ENCODE data around the gene IQCH. TPM values are rescaled to one million over a fixed set of nuclear protein-coding genes. Genes with fewer than 3 reads are reported as not detected.

IQCH gene
- total and polyA plus RNA-seq, 2 of the 4 experiments (the other 2 are of a cell fraction), result 0.60 to 2.5 TPM

DNA sequence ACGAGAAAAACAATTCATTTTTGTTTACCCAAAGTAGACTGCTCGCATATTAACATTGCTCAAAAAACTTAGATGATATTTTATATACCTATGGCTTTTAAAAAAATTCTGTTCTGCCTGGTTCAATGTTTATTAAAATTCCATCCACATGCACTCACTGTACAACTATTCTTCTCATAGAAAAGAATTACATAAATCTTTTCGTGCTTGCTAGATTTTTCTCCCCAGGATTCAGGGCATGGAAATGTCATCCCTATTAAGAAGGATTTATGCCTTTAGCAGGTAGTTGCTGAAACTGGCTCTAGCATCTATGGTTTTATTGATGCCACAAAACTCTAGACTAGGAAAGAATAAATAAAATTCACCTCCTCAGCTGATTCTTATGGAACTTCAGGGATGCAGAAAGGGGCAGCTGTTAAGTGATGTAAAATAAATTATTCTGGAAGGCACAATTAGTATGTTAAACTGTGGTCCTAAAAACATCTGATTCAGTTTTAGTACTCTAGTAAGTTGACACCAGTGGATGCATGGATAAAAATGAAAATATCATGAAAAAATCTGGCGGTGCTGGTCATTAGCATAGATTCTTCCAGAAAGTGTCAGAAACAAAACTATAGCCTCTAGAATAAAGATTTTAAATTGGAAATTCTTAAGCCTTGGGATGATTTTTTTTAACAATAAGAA lies 41.8 kb upstream of the IQCH start:
- Histone ChIP-seq H4K5ac (ENCODE audit: low read depth, low read length) (no peak overlapping the region), H3K4ac (ENCODE audit: low read depth, low read length) (no peak overlapping the region), H3K27me3 (ENCODE audit: control insufficient read depth, insufficient read depth, low read length) (no peaks in the 10 kb centered on the region), H3K9me1 (ENCODE audit: insufficient read depth, low read length) (no peaks in the 10 kb centered on the region), H3K4me2 (ENCODE audit: low read depth, low read length) (no peak overlapping the region), H3K18ac (ENCODE audit: low read depth, low read length) (no peak overlapping the region), H2AK5ac (ENCODE audit: low read depth, low read length) (no peak overlapping the region), H3K9me3 (ENCODE audit: control insufficient read depth, insufficient read depth, low read length) (no peaks in the 10 kb centered on the region), H2BK120ac (ENCODE audit: low read depth, low read length) (no peak overlapping the region), H2AFZ (replicated peaks; ENCODE audit: low read length, poor library complexity) (no peak overlapping the region), H3K23ac (ENCODE audit: low read depth, low read length) (no peak overlapping the region), H3K14ac (replicated peaks; ENCODE audit: low read depth, low read length) (no peak overlapping the region), H4K20me1 (ENCODE audit: insufficient read depth, low read length) (no peaks in the 10 kb centered on the region), H3K4me3 (ENCODE audit: insufficient read depth, low read depth, low read length) (no peak overlapping the region), H3K56ac (ENCODE audit: extremely low read depth, insufficient read depth, low read length) (no peak overlapping the region), H2BK15ac (ENCODE audit: low read depth, low read length) (no peak overlapping the region), H3K9ac (ENCODE audit: low read depth, low read length) (no peak overlapping the region), H3K4me1 (ENCODE audit: control insufficient read depth, insufficient read depth, low read length) (peaks cover 1% of the 10 kb centered on the region; the same call in 1 of the 2 replicates), H3K79me1 (ENCODE audit: low read depth in 1 of 2, low read length in 2 of 2) (peaks cover 6 to 7% of the 10 kb centered on the region in 2 experiments; a peak in 1 of 4 replicates), H3K36me3 (ENCODE audit: control insufficient read depth, insufficient read depth, low read length) (no peaks in the 10 kb centered on the region), H2BK5ac (ENCODE audit: low read depth, low read length, poor library complexity, severe bottlenecking) (no peak overlapping the region), H4K91ac (ENCODE audit: insufficient read depth, low read depth, low read length) (no peak overlapping the region), H2AK9ac (replicated peaks; ENCODE audit: low read depth, low read length, poor library complexity) (no peak overlapping the region), H4K8ac (ENCODE audit: low read depth in 2 of 2, low read length in 2 of 2) (no peak overlapping the region), H3K27ac (ENCODE audit: insufficient read depth, low read length) (no peak overlapping the region), H2BK20ac (ENCODE audit: low read depth, low read length) (no peak overlapping the region)
- in situ Hi-C loops (cut with MboI; ENCODE audit: low sequenced_read_pairs), result no loop called here
- intact Hi-C loops (cut with micrococcal nuclease), result loop anchor here (5.0 kb wide), 1 partner anchor 39 kb away; the partner anchor contains the start of genes AAGAB and IQCH
- DNase-seq (no peak), ATAC-seq (ENCODE audit: low read depth) (peak; percentile 75)
- TF ChIP-seq BHLHE40 (IDR thresholded peaks at IDR 0.05; ENCODE audit: low read depth, low read length) (no peak), RAD21 (IDR thresholded peaks at IDR 0.05; ENCODE audit: low read length) (no peak), RCOR1 (IDR thresholded peaks at IDR 0.05; ENCODE audit: insufficient replicate concordance, low read length) (no peak), NFE2L2 (IDR thresholded peaks at IDR 0.05; ENCODE audit: low read depth, low read length) (no peak), CHD1 (IDR thresholded peaks at IDR 0.05; ENCODE audit: low read depth, low read length) (no peak), POLR2A (IDR thresholded peaks at IDR 0.05; ENCODE audit: low read depth, low read length) (no peak), MXI1 (IDR thresholded peaks at IDR 0.05; ENCODE audit: borderline replicate concordance, low read depth, low read length) (no peak), RFX5 (IDR thresholded peaks at IDR 0.05; ENCODE audit: low read depth, low read length) (no peak), MAFK (IDR thresholded peaks at IDR 0.05; ENCODE audit: low read depth, low read length) (no peak)
- TF ChIP-seq, protein P1, sequence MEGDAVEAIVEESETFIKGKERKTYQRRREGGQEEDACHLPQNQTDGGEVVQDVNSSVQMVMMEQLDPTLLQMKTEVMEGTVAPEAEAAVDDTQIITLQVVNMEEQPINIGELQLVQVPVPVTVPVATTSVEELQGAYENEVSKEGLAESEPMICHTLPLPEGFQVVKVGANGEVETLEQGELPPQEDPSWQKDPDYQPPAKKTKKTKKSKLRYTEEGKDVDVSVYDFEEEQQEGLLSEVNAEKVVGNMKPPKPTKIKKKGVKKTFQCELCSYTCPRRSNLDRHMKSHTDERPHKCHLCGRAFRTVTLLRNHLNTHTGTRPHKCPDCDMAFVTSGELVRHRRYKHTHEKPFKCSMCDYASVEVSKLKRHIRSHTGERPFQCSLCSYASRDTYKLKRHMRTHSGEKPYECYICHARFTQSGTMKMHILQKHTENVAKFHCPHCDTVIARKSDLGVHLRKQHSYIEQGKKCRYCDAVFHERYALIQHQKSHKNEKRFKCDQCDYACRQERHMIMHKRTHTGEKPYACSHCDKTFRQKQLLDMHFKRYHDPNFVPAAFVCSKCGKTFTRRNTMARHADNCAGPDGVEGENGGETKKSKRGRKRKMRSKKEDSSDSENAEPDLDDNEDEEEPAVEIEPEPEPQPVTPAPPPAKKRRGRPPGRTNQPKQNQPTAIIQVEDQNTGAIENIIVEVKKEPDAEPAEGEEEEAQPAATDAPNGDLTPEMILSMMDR (conservative IDR thresholded peaks at IDR 0.05; ENCODE audit: low read depth, low read length), result no peak
- TF ChIP-seq, protein P2, sequence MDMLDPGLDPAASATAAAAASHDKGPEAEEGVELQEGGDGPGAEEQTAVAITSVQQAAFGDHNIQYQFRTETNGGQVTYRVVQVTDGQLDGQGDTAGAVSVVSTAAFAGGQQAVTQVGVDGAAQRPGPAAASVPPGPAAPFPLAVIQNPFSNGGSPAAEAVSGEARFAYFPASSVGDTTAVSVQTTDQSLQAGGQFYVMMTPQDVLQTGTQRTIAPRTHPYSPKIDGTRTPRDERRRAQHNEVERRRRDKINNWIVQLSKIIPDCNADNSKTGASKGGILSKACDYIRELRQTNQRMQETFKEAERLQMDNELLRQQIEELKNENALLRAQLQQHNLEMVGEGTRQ (IDR thresholded peaks at IDR 0.05; ENCODE audit: low read depth, low read length), result no peak
- TF ChIP-seq, protein P3, sequence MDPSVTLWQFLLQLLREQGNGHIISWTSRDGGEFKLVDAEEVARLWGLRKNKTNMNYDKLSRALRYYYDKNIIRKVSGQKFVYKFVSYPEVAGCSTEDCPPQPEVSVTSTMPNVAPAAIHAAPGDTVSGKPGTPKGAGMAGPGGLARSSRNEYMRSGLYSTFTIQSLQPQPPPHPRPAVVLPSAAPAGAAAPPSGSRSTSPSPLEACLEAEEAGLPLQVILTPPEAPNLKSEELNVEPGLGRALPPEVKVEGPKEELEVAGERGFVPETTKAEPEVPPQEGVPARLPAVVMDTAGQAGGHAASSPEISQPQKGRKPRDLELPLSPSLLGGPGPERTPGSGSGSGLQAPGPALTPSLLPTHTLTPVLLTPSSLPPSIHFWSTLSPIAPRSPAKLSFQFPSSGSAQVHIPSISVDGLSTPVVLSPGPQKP (IDR thresholded peaks at IDR 0.05; ENCODE audit: borderline replicate concordance, low read depth, low read length), result no peak
- CTCF ChIA-PET, result no interaction called here
- no TSS peak for BruUV-seq (replicated peaks)
- POLR2A ChIA-PET (ENCODE audit: unreplicated experiment), result no interaction called here
- dilution Hi-C loops (cut with HindIII; ENCODE audit: low sequenced_read_pairs, unreplicated experiment), result no loop called here
- no CpG with 5 or more reads among the region's 4 CpGs for WGBS, 2 experiments (ENCODE audit: extremely low coverage in 2 of 2, insufficient read length in 1 of 2)
